Neural progenitor cell (in vitro differentiated cells): ENCODE results near the gene CCDC47.

Source experiments
- CTCF ChIP-seq: fragments of 200-600 bp; sonication (generic); IDR thresholded peaks from 2 replicates; pipeline ENCODE4 v1.5.1; 2017; ENCODE audit warnings: antibody characterized with exemption, mild to moderate bottlenecking
- EZH2 ChIP-seq: fragments of 200-600 bp; sonication (generic); IDR thresholded peaks from 2 replicates; pipeline ENCODE4 v1.6.1; 2017; ENCODE audit warnings: antibody characterized with exemption, mild to moderate bottlenecking, moderate library complexity

GRCh38 chr17:63758428-63758827, 15.0 kb downstream of the CCDC47 start:
- TF ChIP-seq CTCF (no peak), EZH2 (no peak)
